SJCRH30 (cell line): ENCODE measurements around the gene ESYT2. TPM values are rescaled to one million over a fixed set of nuclear protein-coding genes. Genes with fewer than 3 reads are reported as not detected.

Experiments used
- DNase-seq, 2 experiments: peaks; one replicate each; pipeline ENCODE4 v3.0.0-alpha.2; 2015 to 2020
- H3K27ac ChIP-seq: fragments of 250-450 bp; sonication (Bioruptor Pico); 2 replicates; pipeline ENCODE4 v1.5.1; 2020; ENCODE audit warnings: mild to moderate bottlenecking, moderate library complexity
- H3K27me3 ChIP-seq: fragments of 250-450 bp; sonication (Bioruptor Pico); 2 replicates; pipeline ENCODE4 v1.5.1; 2020; ENCODE audit warnings: mild to moderate bottlenecking, moderate library complexity
- H3K36me3 ChIP-seq: fragments of 250-450 bp; sonication (Bioruptor Pico); 2 replicates; pipeline ENCODE4 v1.5.1; 2020; ENCODE audit warnings: mild to moderate bottlenecking, moderate library complexity
- H3K4me1 ChIP-seq: fragments of 250-450 bp; sonication (Bioruptor Pico); 2 replicates; pipeline ENCODE4 v1.5.1; 2020; ENCODE audit warnings: mild to moderate bottlenecking, moderate library complexity
- H3K4me3 ChIP-seq: fragments of 250-450 bp; sonication (Bioruptor Pico); 2 replicates; pipeline ENCODE4 v1.5.1; 2020; ENCODE audit warnings: mild to moderate bottlenecking, moderate library complexity
- H3K9me3 ChIP-seq: fragments of 250-450 bp; sonication (Bioruptor Pico); replicated peaks from 2 replicates; pipeline ENCODE4 v1.5.1; 2020; ENCODE audit warnings: mild to moderate bottlenecking, moderate library complexity
- total RNA-seq: library from RNA; depleted of rRNA; stranded (reverse); fragments of >200 nt; shearing (Covaris generic); gene quantifications from 2 replicates; pipeline ENCODE4 v1.2.3, GENCODE V29; 2014

ESYT2 gene
- total RNA-seq, 1 experiment from 2014 or later = 55.2 TPM

GRCh38 chr7:158861936-158862704, 32.8 kb upstream of the ESYT2 start:
- Histone ChIP-seq H3K4me3 (no peak overlapping the region), H3K27me3 (no peaks in the 10 kb centered on the region), H3K36me3 (no peaks in the 10 kb centered on the region), H3K4me1 (no peaks in the 10 kb centered on the region), H3K9me3 (no peaks in the 10 kb centered on the region), H3K27ac (no peak overlapping the region)
- no peak for DNase-seq

- H3K36me3 ChIP-seq = no peaks in the 10 kb centered on the region
- DNase-seq = no peak
- H3K4me3 ChIP-seq = no peak overlapping the region
- no peaks in the 10 kb centered on the region for H3K9me3 ChIP-seq
- no peak overlapping the region for H3K27ac ChIP-seq
- H3K4me1 ChIP-seq = no peaks in the 10 kb centered on the region
- H3K27me3 ChIP-seq = no peaks in the 10 kb centered on the region
These were observed 31.9 kb upstream of the ESYT2 start for GRCh38 chr7:158861004-158861787.

- no peaks in the 10 kb centered on the region for H3K36me3 ChIP-seq
- H3K4me3 ChIP-seq = no peak overlapping the region
- H3K27ac ChIP-seq = no peak overlapping the region
- no peaks in the 10 kb centered on the region for H3K9me3 ChIP-seq
- H3K27me3 ChIP-seq = no peaks in the 10 kb centered on the region
- no peaks in the 10 kb centered on the region for H3K4me1 ChIP-seq
- DNase-seq = no peak
These were observed 31.1 kb upstream of the ESYT2 start for GRCh38 chr7:158860394-158860793.

- no peaks in the 10 kb centered on the region for H3K9me3 ChIP-seq
- H3K27me3 ChIP-seq = no peaks in the 10 kb centered on the region
- no peak for DNase-seq
- H3K27ac ChIP-seq = no peak overlapping the region
- H3K36me3 ChIP-seq = no peaks in the 10 kb centered on the region
- no peaks in the 10 kb centered on the region for H3K4me1 ChIP-seq
- H3K4me3 ChIP-seq = no peak overlapping the region
These were observed 29.5 kb upstream of the ESYT2 start for GRCh38 chr7:158858592-158859503.

GRCh38 chr7:158856883-158857668, 27.8 kb upstream of the ESYT2 start:
- DNase-seq = no peak
- peak overlapping the region; percentile 10; the same call in 1 of the 2 replicates for H3K27ac ChIP-seq
- no peaks in the 10 kb centered on the region for H3K36me3 ChIP-seq
- no peaks in the 10 kb centered on the region for H3K9me3 ChIP-seq
- no peaks in the 10 kb centered on the region for H3K27me3 ChIP-seq
- no peaks in the 10 kb centered on the region for H3K4me1 ChIP-seq
- peak overlapping the region; percentile 80 for H3K4me3 ChIP-seq

GRCh38 chr7:158854681-158855081, 25.4 kb upstream of the ESYT2 start:
- Histone ChIP-seq H3K4me3 (no peak overlapping the region), H3K9me3 (no peaks in the 10 kb centered on the region), H3K27ac (no peak overlapping the region), H3K36me3 (no peaks in the 10 kb centered on the region), H3K27me3 (no peaks in the 10 kb centered on the region), H3K4me1 (no peaks in the 10 kb centered on the region)
- no peak for DNase-seq

GRCh38 chr7:158850545-158851102, 21.3 kb upstream of the ESYT2 start:
- no peak for DNase-seq
- Histone ChIP-seq H3K36me3 (no peaks in the 10 kb centered on the region), H3K4me1 (no peaks in the 10 kb centered on the region), H3K27ac (no peak overlapping the region), H3K27me3 (no peaks in the 10 kb centered on the region), H3K4me3 (no peak overlapping the region), H3K9me3 (peaks cover 12% of the 10 kb centered on the region; the same call in 1 of the 2 replicates)

GRCh38 chr7:158849768-158850544, 20.6 kb upstream of the ESYT2 start:
- 0 out of 2 replicates have a peak, but pooled peaks cover 3% of the 10 kb centered on the region for H3K36me3 ChIP-seq
- H3K27me3 ChIP-seq = no peaks in the 10 kb centered on the region
- no peak overlapping the region for H3K27ac ChIP-seq
- H3K9me3 ChIP-seq = peaks cover 12% of the 10 kb centered on the region; the same call in 1 of the 2 replicates
- H3K4me3 ChIP-seq = no peak overlapping the region
- no peaks in the 10 kb centered on the region for H3K4me1 ChIP-seq
- no peak for DNase-seq

- no peaks in the 10 kb centered on the region for H3K4me1 ChIP-seq
- H3K27ac ChIP-seq = no peak overlapping the region
- no peak overlapping the region for H3K4me3 ChIP-seq
- DNase-seq = no peak
- H3K36me3 ChIP-seq = 0 out of 2 replicates have a peak, but pooled peaks cover 3% of the 10 kb centered on the region
- no peaks in the 10 kb centered on the region for H3K27me3 ChIP-seq
- H3K9me3 ChIP-seq = peaks cover 12% of the 10 kb centered on the region; the same call in 1 of the 2 replicates
These were observed 20.1 kb upstream of the ESYT2 start for GRCh38 chr7:158849442-158849767.

- H3K9me3 ChIP-seq = peaks cover 12% of the 10 kb centered on the region; the same call in 1 of the 2 replicates
- DNase-seq = no peak
- H3K36me3 ChIP-seq = 0 out of 2 replicates have a peak, but pooled peaks cover 3% of the 10 kb centered on the region
- H3K27ac ChIP-seq = no peak overlapping the region
- H3K4me3 ChIP-seq = no peak overlapping the region
- no peaks in the 10 kb centered on the region for H3K27me3 ChIP-seq
- no peaks in the 10 kb centered on the region for H3K4me1 ChIP-seq
These were observed 18.1 kb upstream of the ESYT2 start for GRCh38 chr7:158847451-158847866.

GRCh38 chr7:158846304-158846703, 17.0 kb upstream of the ESYT2 start:
- Histone ChIP-seq H3K9me3 (peaks cover 12% of the 10 kb centered on the region; the same call in 1 of the 2 replicates), H3K4me1 (no peaks in the 10 kb centered on the region), H3K27me3 (no peaks in the 10 kb centered on the region), H3K4me3 (no peak overlapping the region), H3K27ac (no peak overlapping the region), H3K36me3 (0 out of 2 replicates have a peak, but pooled peaks cover 3% of the 10 kb centered on the region)
- no peak for DNase-seq

- Histone ChIP-seq H3K27me3 (no peaks in the 10 kb centered on the region), H3K4me3 (no peak overlapping the region), H3K9me3 (peaks cover 12% of the 10 kb centered on the region; the same call in 1 of the 2 replicates), H3K4me1 (no peaks in the 10 kb centered on the region), H3K36me3 (0 out of 2 replicates have a peak, but pooled peaks cover 3% of the 10 kb centered on the region), H3K27ac (no peak overlapping the region)
- DNase-seq = no peak
These were observed 14.5 kb upstream of the ESYT2 start for GRCh38 chr7:158843771-158844170.

GRCh38 chr7:158842486-158842885, 13.2 kb upstream of the ESYT2 start:
- Histone ChIP-seq H3K27me3 (no peaks in the 10 kb centered on the region), H3K36me3 (0 out of 2 replicates have a peak, but pooled peaks cover 3% of the 10 kb centered on the region), H3K4me1 (no peaks in the 10 kb centered on the region), H3K4me3 (no peak overlapping the region), H3K9me3 (peaks cover 4% of the 10 kb centered on the region; the same call in 1 of the 2 replicates), H3K27ac (no peak overlapping the region)
- no peak for DNase-seq
